T47D (cell line): ENCODE measurements around the gene L3MBTL4.
"Not testable (repeated sequence)": the region's sequence is repeated elsewhere in the genome, so short reads cannot be mapped to it uniquely, and the experiment has no call there.

ENCODE experiments used
- DNase-seq, 2 experiments: peaks; one replicate each; pipeline versions ENCODE4 v3.0.0 to v3.0.0-alpha.2; 2011 to 2012; ENCODE audit warnings: low read depth in 1 of 2, low spot score in 1 of 2
- JUND ChIP-seq: IDR thresholded peaks from 2 replicates; pipeline ENCODE4 v1.6.1; 2012; ENCODE audit warnings: low read depth
- in situ Hi-C: cut with HindIII; loops from 2 replicates; pipeline ENCODE4 v1.10.0; 2016; ENCODE audit warnings: low sequenced_read_pairs, low pct_unique_long_range_greater_than_20kb

Gene L3MBTL4

GRCh38 chr18:6427286-6427685, 12.6 kb upstream of the L3MBTL4 start:
- in situ Hi-C loops = no loop called here
- no peak for DNase-seq
- TF ChIP-seq JUND = no peak

- TF ChIP-seq JUND = no peak
- no peak for DNase-seq
- in situ Hi-C loops = no loop called here
These were observed 8.6 kb upstream of the L3MBTL4 start for GRCh38 chr18:6423289-6423688.

- no peak for TF ChIP-seq JUND
- in situ Hi-C loops = no loop called here
- DNase-seq = no peak
These were observed 491 bp downstream of the L3MBTL4 start for GRCh38 chr18:6414118-6414722.

GRCh38 chr18:6413579-6414117, 1.1 kb downstream of the L3MBTL4 start:
- no peak for TF ChIP-seq JUND
- in situ Hi-C loops = no loop called here
- DNase-seq = no peak

- in situ Hi-C loops = no loop called here
- no peak for TF ChIP-seq JUND
These were observed 1.7 kb downstream of the L3MBTL4 start for GRCh38 chr18:6412933-6413472.

GRCh38 chr18:6411382-6411781, 3.3 kb downstream of the L3MBTL4 start:
- no peak for TF ChIP-seq JUND
- no peak for DNase-seq
- in situ Hi-C loops = no loop called here

More at GRCh38 chr18:6412933-6413472, 1.7 kb downstream of the L3MBTL4 start:
- DNase-seq = no peak

- in situ Hi-C loops = no loop called here
- DNase-seq = no peak
- no peak for TF ChIP-seq JUND
These were observed 4.8 kb downstream of the L3MBTL4 start for GRCh38 chr18:6409933-6410332.

- in situ Hi-C loops, DNase-seq: not testable (repeated sequence)
These were observed 6.2 kb downstream of the L3MBTL4 start for GRCh38 chr18:6408543-6408942.

GRCh38 chr18:6406910-6407470, 7.7 kb downstream of the L3MBTL4 start:
- no peak for TF ChIP-seq JUND
- DNase-seq = no peak
- in situ Hi-C loops = no loop called here

- TF ChIP-seq JUND = no peak
- in situ Hi-C loops = no loop called here
- no peak for DNase-seq
These were observed 8.4 kb downstream of the L3MBTL4 start for GRCh38 chr18:6406075-6406909.

GRCh38 chr18:6405237-6406074, 9.3 kb downstream of the L3MBTL4 start:
- TF ChIP-seq JUND = no peak
- DNase-seq = no peak
- in situ Hi-C loops = no loop called here

GRCh38 chr18:6404834-6405233, 9.9 kb downstream of the L3MBTL4 start:
- DNase-seq = no peak
- TF ChIP-seq JUND = no peak
- in situ Hi-C loops = no loop called here
